ENCODE data around the gene MYZAP. TPM values are rescaled to one million over a fixed set of nuclear protein-coding genes. Genes with fewer than 3 reads are reported as not detected.

Gene MYZAP
- polyA plus RNA-seq, 2 of the 4 experiments (the other 2 are of a cell fraction): 1.2 to 2.4 TPM

- POLR2A ChIA-PET: interaction anchor here (0.5 to 1.2 kb wide), 2 partner anchors 11 to 49 kb away, joined by 3 read pairs; no protein-coding TSS in a partner anchor
- ATAC-seq: peak; percentile 44 to 76; a peak in 5 of 6 replicates
- 19% methylated on average over 10 of the region's 10 CpGs for WGBS (ENCODE audit: missing lambda C conversion rate)
Measured at GRCh38 chr15:57609805-57610529, 18.3 kb downstream of the MYZAP start.

GRCh38 chr15:57611123-57611522 is 19.4 kb downstream of the MYZAP start:
- TF ChIP-seq RCOR1 (IDR thresholded peaks at IDR 0.05; ENCODE audit: low read depth, low read length) (no peak), ZNF302 (CRISPR knock-in tag; IDR thresholded peaks at IDR 0.05) (no peak), BHLHE40 (IDR thresholded peaks at IDR 0.05; ENCODE audit: low read depth, low read length) (no peak)
- no peak overlapping the region for H3K4me3 ChIP-seq
- ATAC-seq (no peak), DNase-seq (ENCODE audit: low read depth in 1 of 2, low spot score in 1 of 2) (no peak), FAIRE-seq (no peak)
- peak overlapping the region; percentile 71 to 78; a peak in 5 of 6 replicates for H3K27ac ChIP-seq
- POLR2A ChIA-PET: no interaction called here
- H3K4me1 ChIP-seq: peaks cover 66% of the 10 kb centered on the region
- H3K4me2 ChIP-seq: no peak overlapping the region; the same call in 2 of the 3 replicates
- 93% methylated on average over 7 of the region's 7 CpGs for WGBS (ENCODE audit: missing lambda C conversion rate)
- no peaks in the 10 kb centered on the region for H3K9me3 ChIP-seq
- CTCF ChIA-PET: interaction anchor here (0.7 to 14.8 kb wide), 23 partner anchors 9 to 455 kb away, joined by 3 to 286 read pairs (median 7); partner anchors contain the start of genes ALDH1A2 and MYZAP

More at GRCh38 chr15:57609805-57610529, 18.3 kb downstream of the MYZAP start:
- FAIRE-seq: peak; percentile 74
- Histone ChIP-seq H3K4me3 (no peak overlapping the region), H3K27ac (peak overlapping the region; percentile 71 to 78), H3K4me1 (peaks cover 66% of the 10 kb centered on the region), H3K4me2 (peak overlapping the region; percentile 73), H3K9me3 (no peaks in the 10 kb centered on the region)
- TF ChIP-seq CHD2 (IDR thresholded peaks at IDR 0.05; ENCODE audit: low read length, partially characterized antibody) (peak; percentile 49), BCL3 (IDR thresholded peaks at IDR 0.05) (0 out of 3 replicates have a peak, but pooled peaks have one; percentile 24), ZSCAN20 (CRISPR knock-in tag; IDR thresholded peaks at IDR 0.05) (no peak), JUN (IDR thresholded peaks at IDR 0.05) (0 out of 5 replicates have a peak, but pooled peaks of 1 of the 2 experiments have one; percentile 37), ZC3H11A (IDR thresholded peaks at IDR 0.05) (no peak), MAX (IDR thresholded peaks at IDR 0.05) (0 out of 2 replicates have a peak, but pooled peaks have one; percentile 47), FOSL2 (IDR thresholded peaks at IDR 0.05) (peak; percentile 49; the same call in 1 of the 2 replicates), FOSL2 (CRISPR knock-in tag; IDR thresholded peaks at IDR 0.05) (peak; percentile 58)
- CTCF ChIA-PET: interaction anchor here (0.8 to 14.8 kb wide), 10 partner anchors 14 to 572 kb away, joined by 3 to 286 read pairs (median 6); partner anchors contain the start of gene MYZAP
- DNase-seq (ENCODE audit: low read depth in 1 of 2, low spot score in 1 of 2): peak; percentile 70 to 72

- POLR2A ChIA-PET: no interaction called here
- Histone ChIP-seq H3K27ac (peak overlapping the region in 1 of 2 experiments; percentile 78; a peak in 4 of 6 replicates), H3K4me1 (peaks cover 62% of the 10 kb centered on the region), H3K4me2 (peak overlapping the region; percentile 6; the same call in 1 of the 3 replicates), H3K9me3 (no peaks in the 10 kb centered on the region), H3K4me3 (no peak overlapping the region)
- ATAC-seq: peak; percentile 63 to 75
- WGBS (ENCODE audit: missing lambda C conversion rate): 29% methylated on average over 3 of the region's 3 CpGs
- DNase-seq (ENCODE audit: low read depth in 1 of 2, low spot score in 1 of 2): peak; percentile 35 to 62
- CTCF ChIA-PET: interaction anchor here (0.7 to 14.8 kb wide), 30 partner anchors 8 to 454 kb away, joined by 3 to 286 read pairs (median 6); partner anchors contain the start of genes ALDH1A2 and MYZAP
- no peak for FAIRE-seq
- TF ChIP-seq CTCF (IDR thresholded peaks at IDR 0.05) (peak; percentile 64), BCL3 (IDR thresholded peaks at IDR 0.05) (no peak), RAD21 (conservative IDR thresholded peaks at IDR 0.05 in 1 of 2, IDR thresholded peaks at IDR 0.05 in 1 of 2) (peak; percentile 77 to 84), CBX8 (IDR thresholded peaks at IDR 0.05) (no peak), EP300 (IDR thresholded peaks at IDR 0.05) (no peak), HOXB5 (CRISPR knock-in tag; IDR thresholded peaks at IDR 0.05) (no peak), HMGXB4 (CRISPR knock-in tag; IDR thresholded peaks at IDR 0.05; ENCODE audit: borderline replicate concordance) (no peak), SMC3 (IDR thresholded peaks at IDR 0.05) (peak; percentile 86), ELK1 (IDR thresholded peaks at IDR 0.05; ENCODE audit: low read depth, low read length) (no peak), POLR2AphosphoS2 (conservative IDR thresholded peaks at IDR 0.05; ENCODE audit: low read length) (no peak), EHF (CRISPR knock-in tag; IDR thresholded peaks at IDR 0.05) (no peak), MYC (IDR thresholded peaks at IDR 0.05; ENCODE audit: borderline replicate concordance, low read length) (no peak), MAZ (IDR thresholded peaks at IDR 0.05; ENCODE audit: borderline replicate concordance, low read depth, low read length) (no peak)
Measured at GRCh38 chr15:57611938-57612337, 20.2 kb downstream of the MYZAP start.
